ENCODE data around the gene ZNF497. TPM values are rescaled to one million over a fixed set of nuclear protein-coding genes. Genes with fewer than 3 reads are reported as not detected.

The ZNF497 gene
- total RNA-seq, 1 experiment from 2014 or later = 2.4 TPM

DNA sequence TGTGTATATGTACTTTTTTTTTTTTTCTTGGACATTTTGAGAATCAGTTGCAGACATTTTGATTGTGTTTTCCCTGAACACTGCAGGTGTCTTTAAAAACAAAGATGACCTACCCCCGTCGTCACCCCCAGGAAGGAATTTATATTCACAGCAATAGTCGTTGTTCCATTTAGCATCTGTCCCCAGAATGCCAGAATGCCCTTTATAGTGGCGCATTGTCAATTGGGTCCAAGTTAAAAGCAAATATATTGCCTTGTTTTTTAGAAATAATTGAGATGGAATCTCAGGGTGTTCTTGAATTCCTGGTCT lies 31.1 kb upstream of the ZNF497 start:
- no peak overlapping the region for H3K4me3 Mint-ChIP-seq

More for the DNA sequence above, 31.1 kb upstream of the ZNF497 start:
- Histone ChIP-seq H2BK12ac (ENCODE audit: insufficient read length, low read depth, low read length) (no peak overlapping the region), H4K91ac (ENCODE audit: insufficient read length, low read depth, low read length) (no peak overlapping the region), H3K27ac (ENCODE audit: insufficient read length, low read depth, low read length) (no peak overlapping the region), H3K23me2 (ENCODE audit: insufficient read length, low read depth, low read length, poor library complexity, severe bottlenecking) (peaks cover 7% of the 10 kb centered on the region), H3K79me1 (ENCODE audit: insufficient read depth, low read depth, low read length, poor library complexity, severe bottlenecking) (peaks cover 3% of the 10 kb centered on the region), H2BK15ac (ENCODE audit: low read depth, low read length) (no peak overlapping the region), H2BK20ac (ENCODE audit: low read depth, low read length, poor library complexity, severe bottlenecking) (no peak overlapping the region), H4K20me1 (ENCODE audit: control insufficient read depth, insufficient read depth, insufficient read length) (peaks cover 5% of the 10 kb centered on the region), H3K9ac (ENCODE audit: extremely low read depth, insufficient read length, low read length) (no peak overlapping the region), H4K8ac (replicated peaks; ENCODE audit: insufficient read length, low read depth, low read length) (no peak overlapping the region), H3K14ac (ENCODE audit: insufficient read depth, low read length) (no peak overlapping the region), H3K56ac (ENCODE audit: insufficient read length, low read depth, low read length) (no peak overlapping the region), H2BK5ac (ENCODE audit: insufficient read length, low read length) (no peak overlapping the region), H3K9me3 (ENCODE audit: control insufficient read depth, low read depth, low read length) (no peaks in the 10 kb centered on the region), H3K23ac (ENCODE audit: insufficient read length, low read depth, low read length) (no peak overlapping the region), H3K27me3 (ENCODE audit: insufficient read depth, low read length) (no peaks in the 10 kb centered on the region; the same call in 1 of the 2 replicates), H3K18ac (ENCODE audit: insufficient read length, low read depth, low read length) (no peak overlapping the region), H3K79me2 (ENCODE audit: insufficient read depth, low read length) (no peaks in the 10 kb centered on the region), H2AFZ (ENCODE audit: low read length) (no peak overlapping the region), H4K5ac (ENCODE audit: insufficient read length, low read depth, low read length) (no peak overlapping the region), H3K4me1 (ENCODE audit: insufficient read depth, low read length) (no peaks in the 10 kb centered on the region), H3K4me2 (ENCODE audit: insufficient read depth, insufficient read length, low read length) (no peak overlapping the region), H2BK120ac (ENCODE audit: low read depth, low read length, poor library complexity, severe bottlenecking) (no peak overlapping the region), H2AK5ac (ENCODE audit: insufficient read length, low read length) (no peak overlapping the region), H3T11ph (ENCODE audit: low read length) (no peak overlapping the region), H3K4ac (ENCODE audit: low read depth, low read length) (no peak overlapping the region)
- Mint-ChIP-seq H3K9me3 (no peaks in the 10 kb centered on the region), H3K36me3 (ENCODE audit: insufficient read depth in 1 of 3, low read depth in 3 of 3) (peaks cover 46 to 57% (median 54%) of the 10 kb centered on the region in 3 experiments; a peak in 6 of 7 replicates), H3K27ac (no peak overlapping the region), H3K4me1 (peaks cover 15 to 18% of the 10 kb centered on the region in 2 experiments), H3K27me3 (ENCODE audit: low read depth) (peaks cover 9% of the 10 kb centered on the region)
- DNase-seq = no peak
- TF ChIP-seq, protein P1, sequence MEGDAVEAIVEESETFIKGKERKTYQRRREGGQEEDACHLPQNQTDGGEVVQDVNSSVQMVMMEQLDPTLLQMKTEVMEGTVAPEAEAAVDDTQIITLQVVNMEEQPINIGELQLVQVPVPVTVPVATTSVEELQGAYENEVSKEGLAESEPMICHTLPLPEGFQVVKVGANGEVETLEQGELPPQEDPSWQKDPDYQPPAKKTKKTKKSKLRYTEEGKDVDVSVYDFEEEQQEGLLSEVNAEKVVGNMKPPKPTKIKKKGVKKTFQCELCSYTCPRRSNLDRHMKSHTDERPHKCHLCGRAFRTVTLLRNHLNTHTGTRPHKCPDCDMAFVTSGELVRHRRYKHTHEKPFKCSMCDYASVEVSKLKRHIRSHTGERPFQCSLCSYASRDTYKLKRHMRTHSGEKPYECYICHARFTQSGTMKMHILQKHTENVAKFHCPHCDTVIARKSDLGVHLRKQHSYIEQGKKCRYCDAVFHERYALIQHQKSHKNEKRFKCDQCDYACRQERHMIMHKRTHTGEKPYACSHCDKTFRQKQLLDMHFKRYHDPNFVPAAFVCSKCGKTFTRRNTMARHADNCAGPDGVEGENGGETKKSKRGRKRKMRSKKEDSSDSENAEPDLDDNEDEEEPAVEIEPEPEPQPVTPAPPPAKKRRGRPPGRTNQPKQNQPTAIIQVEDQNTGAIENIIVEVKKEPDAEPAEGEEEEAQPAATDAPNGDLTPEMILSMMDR (conservative IDR thresholded peaks at IDR 0.05) = no peak
- WGBS (ENCODE audit: extremely low coverage, insufficient read length, low lambda C conversion rate) = no CpG with 5 or more reads among the region's 4 CpGs
